HCT116 (cell line): ENCODE measurements around the gene ZNF761. TPM values are rescaled to one million over a fixed set of nuclear protein-coding genes. Genes with fewer than 3 reads are reported as not detected.

Source experiments
- ATAC-seq: fragments of 200-7000 bp; cut with Tn5 transposase; 2 replicates; pipeline ENCODE4 v1.9.1; 2020; ENCODE audit warnings: mild to moderate bottlenecking, moderate library complexity
- BruUV-seq: library from RNA; stranded (reverse); fragments of 400-500 nt; replicated peaks from 2 replicates; lab custom pipeline; 2021; lab: Mats Ljungman, UMichigan
- CTCF ChIA-PET: fragments of 300-600 bp; sonication (Branson Sonifier 250); formaldehyde crosslinking; loops from one replicate; lab custom pipeline; 2021; ENCODE audit warnings: antibody characterized with exemption; lab: Charles Lee
- POLR2A ChIA-PET: fragments of 300-600, 350-600 bp; sonication (Branson Sonifier 250); formaldehyde crosslinking; loops from one replicate; lab custom pipeline; 2021; ENCODE audit warnings: antibody characterized with exemption; lab: Charles Lee
- RAD21 ChIA-PET, 2 experiments: fragments of 300-600 bp; sonication (Branson Sonifier 250); formaldehyde crosslinking; loops; one replicate each; lab custom pipeline; 2023; ENCODE audit warnings: low total read pairs in 2 of 2; ENCODE audit not compliant: uncharacterized antibody in 2 of 2, unreplicated experiment in 2 of 2, low non-redundant PET in 1 of 2; lab: Charles Lee
- DNase-seq: peaks from one replicate; pipeline ENCODE4 v3.0.0-alpha.2; 2010; ENCODE audit warnings: low read depth, low spot score
- H2AFZ ChIP-seq: fragments of 200-600 bp; shearing (Covaris generic), sonication (generic); 2 replicates; pipeline ENCODE4 v1.6.1; 2017; ENCODE audit warnings: low read depth, mixed run types, mixed read lengths, antibody characterized with exemption, low read length; ENCODE audit not compliant: poor library complexity, severe bottlenecking
- H3K27ac ChIP-seq: 2 replicates; pipeline ENCODE4 v1.5.1; 2012; ENCODE audit warnings: low read depth, low read length
- H3K27me3 ChIP-seq: fragments of 200-600 bp; sonication (generic); 2 replicates; pipeline ENCODE4 v1.6.1; 2016; ENCODE audit warnings: mixed run types, low read length, mixed read lengths; ENCODE audit not compliant: insufficient read depth
- H3K36me3 ChIP-seq, 2 experiments: fragments of 200-500 bp in 1 of 2; fragments of 200-600 bp in 1 of 2; sonication (Bioruptor generic) in 1 of 2; sonication (generic) in 1 of 2; 2 replicates each; pipeline versions ENCODE4 v1.5.1 to v1.6.1; 2014 to 2016; ENCODE audit warnings: low read length in 2 of 2, inconsistent platforms in 1 of 2, mixed read lengths in 1 of 2, mixed run types in 1 of 2; ENCODE audit not compliant: insufficient read depth in 2 of 2, control insufficient read depth in 1 of 2
- H3K4me1 ChIP-seq, 2 experiments: fragments of 200-600 bp in 1 of 2; sonication (generic) in 1 of 2; 2 replicates each; pipeline versions ENCODE4 v1.5.1 to v1.6.1; 2012 to 2017; ENCODE audit warnings: low read length in 2 of 2, inconsistent platforms in 1 of 2, mild to moderate bottlenecking in 1 of 2, mixed read lengths in 1 of 2, mixed run types in 1 of 2, moderate library complexity in 1 of 2; ENCODE audit not compliant: insufficient read depth in 2 of 2, control insufficient read depth in 1 of 2
- H3K4me2 ChIP-seq: fragments of 200-600 bp; sonication (generic); 2 replicates; pipeline ENCODE4 v1.6.1; 2017; ENCODE audit warnings: mixed run types, low read length, mixed read lengths
- H3K4me3 ChIP-seq, 2 experiments: fragments of 200-600 bp in 1 of 2; sonication (generic) in 1 of 2; replicated peaks in 1 of 2; 2 replicates each; pipeline ENCODE4 v1.5.1; 2011 to 2016; ENCODE audit warnings: low read length in 2 of 2, control low read depth in 1 of 2, low read depth in 1 of 2, mild to moderate bottlenecking in 1 of 2, mixed read lengths in 1 of 2, mixed run types in 1 of 2
- H3K79me2 ChIP-seq: fragments of 200-600 bp; sonication (generic); 2 replicates; pipeline ENCODE4 v1.6.1; 2017; ENCODE audit warnings: mild to moderate bottlenecking, mixed run types, low read length, moderate library complexity, mixed read lengths; ENCODE audit not compliant: insufficient read depth
- H3K9ac ChIP-seq: fragments of 200-600 bp; sonication (generic); 2 replicates; pipeline ENCODE4 v1.6.1; 2016; ENCODE audit warnings: low read length, mixed read lengths
- H3K9me2 ChIP-seq: fragments of 200-600 bp; sonication (generic), shearing (Covaris generic); 2 replicates; pipeline ENCODE4 v1.6.1; 2017; ENCODE audit warnings: mixed run types, mild to moderate bottlenecking, moderate library complexity; ENCODE audit not compliant: insufficient read depth
- H3K9me3 ChIP-seq, 2 experiments: fragments of 200-500 bp in 1 of 2; fragments of 200-600 bp in 1 of 2; sonication (Bioruptor generic) in 1 of 2; sonication (generic) in 1 of 2; 2 replicates each; pipeline ENCODE4 v1.6.1; 2014 to 2017; ENCODE audit warnings: low read length in 2 of 2, mixed read lengths in 2 of 2, inconsistent platforms in 1 of 2, low read depth in 1 of 2, mild to moderate bottlenecking in 1 of 2, mixed run types in 1 of 2, moderate library complexity in 1 of 2; ENCODE audit not compliant: control insufficient read depth in 1 of 2, insufficient read depth in 1 of 2
- H4K20me1 ChIP-seq: fragments of 200-600 bp; sonication (generic), shearing (Covaris generic); 2 replicates; pipeline ENCODE4 v1.6.1; 2017; ENCODE audit warnings: mixed run types, mild to moderate bottlenecking, moderate library complexity; ENCODE audit not compliant: insufficient read depth
- CBX3 ChIP-seq: IDR thresholded peaks from 2 replicates; pipeline ENCODE4 v1.6.1; 2012; ENCODE audit warnings: low read depth
- EGR1 ChIP-seq: IDR thresholded peaks from 2 replicates; pipeline ENCODE4 v1.6.1; 2012; ENCODE audit warnings: low read depth
- EZH2 ChIP-seq: fragments of 200-600 bp; sonication (generic); IDR thresholded peaks from 2 replicates; pipeline ENCODE4 v1.6.1; 2017; ENCODE audit warnings: antibody characterized with exemption, mixed run types
- FOSL1 ChIP-seq: IDR thresholded peaks from 2 replicates; pipeline ENCODE4 v1.6.1; 2012; ENCODE audit warnings: low read depth
- JUND ChIP-seq: IDR thresholded peaks from 2 replicates; pipeline ENCODE4 v1.6.1; 2012
- POLR2A ChIP-seq: IDR thresholded peaks from 2 replicates; pipeline ENCODE4 v1.7.0; 2011; ENCODE audit warnings: borderline replicate concordance; ENCODE audit not compliant: insufficient read depth, insufficient read length; ENCODE audit errors: extremely low read depth
- POLR2AphosphoS5 ChIP-seq: IDR thresholded peaks from 2 replicates; pipeline ENCODE4 v1.6.1; 2011; ENCODE audit warnings: mild to moderate bottlenecking, low read depth, low read length, moderate library complexity
- RAD21 ChIP-seq: IDR thresholded peaks from 2 replicates; pipeline ENCODE4 v1.6.1; 2012; ENCODE audit warnings: low read depth, mild to moderate bottlenecking
- SIN3A ChIP-seq: IDR thresholded peaks from 2 replicates; pipeline ENCODE4 v1.6.1; 2012; ENCODE audit warnings: low read depth
- SP1 ChIP-seq: IDR thresholded peaks from 2 replicates; pipeline ENCODE4 v1.6.1; 2012; ENCODE audit warnings: low read depth
- TCF7L2 ChIP-seq: IDR thresholded peaks from 2 replicates; pipeline ENCODE4 v1.7.0; 2011; ENCODE audit warnings: borderline replicate concordance, inconsistent platforms; ENCODE audit not compliant: insufficient read depth, insufficient read length; ENCODE audit errors: extremely low read depth
- YY1 ChIP-seq: IDR thresholded peaks from 2 replicates; pipeline ENCODE4 v1.6.1; 2011; ENCODE audit warnings: low read length, low read depth, moderate library complexity, mild to moderate bottlenecking; ENCODE audit not compliant: insufficient replicate concordance; ENCODE audit errors: extremely low read depth
- ZFX ChIP-seq: fragments of 450-650 bp; IDR thresholded peaks from 2 replicates; pipeline ENCODE4 v1.6.1; 2017
- ZNF274 ChIP-seq: fragments of 200-500 bp; sonication (Bioruptor generic); IDR thresholded peaks from 2 replicates; pipeline ENCODE4 v1.6.1; 2014; ENCODE audit warnings: mild to moderate bottlenecking, low read depth, low read length, inconsistent platforms
- intact Hi-C: fragments of 100-400 bp; cut with micrococcal nuclease; formaldehyde crosslinking; loops from 2 replicates; pipeline ENCODE4 v1.10.0; 2022
- total RNA-seq: library from RNA; stranded (reverse); gene quantifications from one replicate; pipeline ENCODE4 v1.2.1, GENCODE V29; 2021; ENCODE audit not compliant: unreplicated experiment
- TF ChIP-seq, protein P1 (sequence below), 3 experiments: fragments of 200-600 bp in 1 of 3; sonication (generic) in 1 of 3; IDR thresholded peaks in 2 of 3; conservative IDR thresholded peaks in 1 of 3; 2 replicates each; pipeline ENCODE4 v1.5.1; 2012 to 2017; ENCODE audit warnings: low read depth in 2 of 3, low read length in 2 of 3, antibody characterized with exemption in 1 of 3, borderline replicate concordance in 1 of 3, control low read depth in 1 of 3, mild to moderate bottlenecking in 1 of 3, mixed read lengths in 1 of 3, mixed run types in 1 of 3, moderate library complexity in 1 of 3; ENCODE audit not compliant: insufficient read depth in 1 of 3
- TF ChIP-seq, protein P2 (sequence below): IDR thresholded peaks from 2 replicates; pipeline ENCODE4 v1.6.1; 2011; ENCODE audit warnings: mild to moderate bottlenecking, low read length, moderate library complexity; ENCODE audit not compliant: insufficient replicate concordance; ENCODE audit errors: extremely low read depth
- TF ChIP-seq, protein P3 (sequence below): IDR thresholded peaks from 2 replicates; pipeline ENCODE4 v1.6.1; 2012
- TF ChIP-seq, protein P4 (sequence below): IDR thresholded peaks from 2 replicates; pipeline ENCODE4 v1.6.1; 2012

Gene ZNF761
- total RNA-seq, 1 experiment from 2014 or later: 8.8 TPM

DNA sequence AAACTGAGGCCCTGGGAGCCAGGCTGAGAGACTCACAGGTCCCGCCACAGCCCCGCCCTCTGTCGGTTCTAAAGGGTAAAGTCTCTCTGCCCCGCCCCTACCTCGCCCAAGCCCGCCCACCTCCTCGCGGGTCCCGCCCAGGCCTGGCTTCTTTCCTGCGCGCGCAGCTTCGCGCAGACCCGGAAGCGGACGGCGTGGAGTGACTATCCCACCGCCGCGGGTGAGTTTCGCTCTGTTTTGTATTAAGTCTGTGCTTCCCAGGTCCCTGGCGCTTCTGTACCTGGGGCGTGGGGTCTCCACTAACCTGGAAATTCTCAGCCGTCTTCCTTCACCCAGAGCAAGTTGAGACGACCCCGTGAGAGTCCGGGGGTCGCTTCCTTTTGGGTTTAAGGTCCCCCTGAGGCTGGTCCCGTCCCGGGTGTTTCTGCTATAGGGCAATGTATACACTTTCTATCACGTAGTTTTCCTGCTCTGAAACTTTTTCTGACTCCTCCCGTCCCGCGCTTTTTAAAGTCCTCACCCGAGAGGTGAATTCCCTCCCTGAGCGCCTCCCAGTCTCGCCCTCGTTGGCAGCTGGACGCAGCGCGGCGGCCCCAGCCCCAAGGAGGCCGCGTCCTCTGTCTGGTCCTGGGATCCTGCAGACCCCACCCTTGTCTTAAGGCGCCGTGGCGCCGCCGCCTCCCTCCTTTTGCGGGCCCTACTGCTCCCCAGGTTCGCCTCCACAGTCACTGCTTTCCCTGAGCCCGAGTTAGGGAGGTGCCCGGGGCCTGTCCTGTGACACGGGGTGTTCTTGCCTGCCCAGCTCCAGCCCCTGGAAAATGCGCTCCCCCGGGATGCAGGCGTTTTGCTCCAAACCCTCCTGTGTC lies 36.6 kb upstream of the ZNF761 start, which contains the start of gene ZNF765:
Gene ZNF765 (plus strand): TSS at position 176 of the 866 bp plus-strand sequence. CDS start 2,867 bp downstream, outside the sequence.
- Histone ChIP-seq H3K79me2 (peaks cover 10% of the 10 kb centered on the region; the same call in 1 of the 2 replicates), H3K4me2 (peak within 1 kb of the TSS; percentile 94), H3K27me3 (no peaks in the 10 kb centered on the region), H2AFZ (no peak within 1 kb of the TSS), H3K4me1 (peaks cover 0 to 4% of the 10 kb centered on the region in 2 experiments; a peak in 1 of 4 replicates), H3K36me3 (peaks cover 3 to 5% of the 10 kb centered on the region in 2 experiments; a peak in 3 of 4 replicates), H3K9me2 (no peaks in the 10 kb centered on the region), H3K4me3 (peak within 1 kb of the TSS; percentile 84 to 85), H3K9me3 (no peaks in the 10 kb centered on the region; a peak in 2 of 4 replicates), H4K20me1 (no peaks in the 10 kb centered on the region), H3K9ac (peak within 1 kb of the TSS; percentile 79), H3K27ac (peak within 1 kb of the TSS; percentile 52)
- TSS peak; percentile 53 for BruUV-seq
- RAD21 ChIA-PET: no interaction called here
- intact Hi-C loops: no loop called here
- CTCF ChIA-PET: no interaction called here
- DNase-seq (peak; percentile 68), ATAC-seq (peak; percentile 98)
- POLR2A ChIA-PET: no interaction called here
- TF ChIP-seq JUND: no peak
- TF ChIP-seq ZNF274: no peak
- TF ChIP-seq, protein P1, sequence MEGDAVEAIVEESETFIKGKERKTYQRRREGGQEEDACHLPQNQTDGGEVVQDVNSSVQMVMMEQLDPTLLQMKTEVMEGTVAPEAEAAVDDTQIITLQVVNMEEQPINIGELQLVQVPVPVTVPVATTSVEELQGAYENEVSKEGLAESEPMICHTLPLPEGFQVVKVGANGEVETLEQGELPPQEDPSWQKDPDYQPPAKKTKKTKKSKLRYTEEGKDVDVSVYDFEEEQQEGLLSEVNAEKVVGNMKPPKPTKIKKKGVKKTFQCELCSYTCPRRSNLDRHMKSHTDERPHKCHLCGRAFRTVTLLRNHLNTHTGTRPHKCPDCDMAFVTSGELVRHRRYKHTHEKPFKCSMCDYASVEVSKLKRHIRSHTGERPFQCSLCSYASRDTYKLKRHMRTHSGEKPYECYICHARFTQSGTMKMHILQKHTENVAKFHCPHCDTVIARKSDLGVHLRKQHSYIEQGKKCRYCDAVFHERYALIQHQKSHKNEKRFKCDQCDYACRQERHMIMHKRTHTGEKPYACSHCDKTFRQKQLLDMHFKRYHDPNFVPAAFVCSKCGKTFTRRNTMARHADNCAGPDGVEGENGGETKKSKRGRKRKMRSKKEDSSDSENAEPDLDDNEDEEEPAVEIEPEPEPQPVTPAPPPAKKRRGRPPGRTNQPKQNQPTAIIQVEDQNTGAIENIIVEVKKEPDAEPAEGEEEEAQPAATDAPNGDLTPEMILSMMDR (IDR thresholded peaks at IDR 0.05 in 2 of 3, conservative IDR thresholded peaks at IDR 0.05 in 1 of 3; ENCODE audit: borderline replicate concordance in 1 of 3, insufficient read depth in 1 of 3, low read depth in 2 of 3, low read length in 2 of 3): peak in 2 of 3 experiments; percentile 19 to 30; a peak in 3 of 6 replicates
- TF ChIP-seq, protein P2, sequence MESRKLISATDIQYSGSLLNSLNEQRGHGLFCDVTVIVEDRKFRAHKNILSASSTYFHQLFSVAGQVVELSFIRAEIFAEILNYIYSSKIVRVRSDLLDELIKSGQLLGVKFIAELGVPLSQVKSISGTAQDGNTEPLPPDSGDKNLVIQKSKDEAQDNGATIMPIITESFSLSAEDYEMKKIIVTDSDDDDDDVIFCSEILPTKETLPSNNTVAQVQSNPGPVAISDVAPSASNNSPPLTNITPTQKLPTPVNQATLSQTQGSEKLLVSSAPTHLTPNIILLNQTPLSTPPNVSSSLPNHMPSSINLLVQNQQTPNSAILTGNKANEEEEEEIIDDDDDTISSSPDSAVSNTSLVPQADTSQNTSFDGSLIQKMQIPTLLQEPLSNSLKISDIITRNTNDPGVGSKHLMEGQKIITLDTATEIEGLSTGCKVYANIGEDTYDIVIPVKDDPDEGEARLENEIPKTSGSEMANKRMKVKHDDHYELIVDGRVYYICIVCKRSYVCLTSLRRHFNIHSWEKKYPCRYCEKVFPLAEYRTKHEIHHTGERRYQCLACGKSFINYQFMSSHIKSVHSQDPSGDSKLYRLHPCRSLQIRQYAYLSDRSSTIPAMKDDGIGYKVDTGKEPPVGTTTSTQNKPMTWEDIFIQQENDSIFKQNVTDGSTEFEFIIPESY: no peak
- peak; percentile 88 for TF ChIP-seq POLR2AphosphoS5
- peak; percentile 52; the same call in 1 of the 2 replicates for TF ChIP-seq SIN3A
- TF ChIP-seq TCF7L2: no peak
- TF ChIP-seq, protein P3, sequence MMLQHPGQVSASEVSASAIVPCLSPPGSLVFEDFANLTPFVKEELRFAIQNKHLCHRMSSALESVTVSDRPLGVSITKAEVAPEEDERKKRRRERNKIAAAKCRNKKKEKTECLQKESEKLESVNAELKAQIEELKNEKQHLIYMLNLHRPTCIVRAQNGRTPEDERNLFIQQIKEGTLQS: no peak
- TF ChIP-seq EGR1: no peak
- TF ChIP-seq CBX3: no peak
- no peak for TF ChIP-seq POLR2A
- TF ChIP-seq SP1: no peak
- no peak for TF ChIP-seq EZH2
- TF ChIP-seq FOSL1: no peak
- no peak for TF ChIP-seq ZFX
- TF ChIP-seq, protein P4, sequence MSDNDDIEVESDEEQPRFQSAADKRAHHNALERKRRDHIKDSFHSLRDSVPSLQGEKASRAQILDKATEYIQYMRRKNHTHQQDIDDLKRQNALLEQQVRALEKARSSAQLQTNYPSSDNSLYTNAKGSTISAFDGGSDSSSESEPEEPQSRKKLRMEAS: no peak
- TF ChIP-seq YY1: no peak
- TF ChIP-seq RAD21: no peak
